ENCODE measurements around the gene SECTM1.

- no peak for TF ChIP-seq POLR2AphosphoS5 (IDR thresholded peaks at IDR 0.05; ENCODE audit: low read depth, low read length)
- no peak for TF ChIP-seq TAF1 (IDR thresholded peaks at IDR 0.05; ENCODE audit: borderline replicate concordance, insufficient read depth, low read length)
- TF ChIP-seq REST (IDR thresholded peaks at IDR 0.05; ENCODE audit: insufficient read depth in 1 of 2, low read depth in 2 of 2, low read length in 2 of 2) = no peak
- TF ChIP-seq SIN3A (IDR thresholded peaks at IDR 0.05; ENCODE audit: borderline replicate concordance, insufficient read depth, low read length) = no peak
- no peak for TF ChIP-seq FOXP2 (optimal IDR thresholded peaks at IDR 0.05; ENCODE audit: borderline replicate concordance, extremely low read depth, extremely low read length, insufficient read depth)
These were observed 18.6 kb downstream of the SECTM1 start for GRCh38 chr17:82314727-82315605.

Measured in PFSK-1 (cell line).